Subcutaneous preadipocyte (primary cell): ENCODE results near the gene KRT14. TPM values are rescaled to one million over a fixed set of nuclear protein-coding genes. Genes with fewer than 3 reads are reported as not detected.

Experiments used
- total RNA-seq: library from RNA; depleted of rRNA; stranded (reverse); fragments of >200 nt; gene quantifications from 2 replicates; pipeline ENCODE4 v1.2.3, GENCODE V29; 2012

KRT14 gene
- total RNA-seq = 0.59 TPM in 1 of 2 replicates, not detected in the other

GRCh38 chr17:41586863-41587495 lies at the start of gene KRT14:
KRT14 (minus strand) TSS chr17:41586895; CDS start chr17:41586834, 61 bp downstream.

GRCh38 chr17:41624208-41625101 lies 37.8 kb upstream of the KRT14 start, which contains the start of gene KRT17:
KRT17 (minus strand) TSS chr17:41624575; CDS start chr17:41624509, 66 bp downstream.

GRCh38 chr17:41612376-41613160 lies 25.9 kb upstream of the KRT14 start, which contains the start of gene KRT16:
KRT16 (minus strand) TSS chr17:41612767; CDS start chr17:41612688, 79 bp downstream.

GRCh38 chr17:41571561-41572434 lies 14.9 kb downstream of the KRT14 start, which contains the start of gene KRT9:
KRT9 (minus strand) TSS chr17:41572059; CDS start chr17:41571992, 67 bp downstream.

Other genes with a start within 250 kb of the KRT14 start
- gene KRT33A, start 236.1 kb downstream of the KRT14 start, total RNA-seq = not detected in 2 replicates
- not detected in 2 replicates for gene KRT33B, start 217.1 kb downstream of the KRT14 start, total RNA-seq
- gene KRT34, start 204.6 kb downstream of the KRT14 start, total RNA-seq = 0.37 and 0.59 TPM in 2 replicates
- gene KRT31, start 189.3 kb downstream of the KRT14 start, total RNA-seq = not detected in 2 replicates
- gene KRT37, start 162.3 kb downstream of the KRT14 start, total RNA-seq = not detected in 2 replicates
- gene KRT38, start 145.9 kb downstream of the KRT14 start, total RNA-seq = not detected in 2 replicates
- not detected in 2 replicates for gene KRT32, start 119.5 kb downstream of the KRT14 start, total RNA-seq
- gene KRT35, start 105.7 kb downstream of the KRT14 start, total RNA-seq = not detected in 2 replicates
- not detected in 2 replicates for gene KRT36, start 97.0 kb downstream of the KRT14 start, total RNA-seq
- not detected in 2 replicates for gene KRT13, start 81.3 kb downstream of the KRT14 start, total RNA-seq
- gene KRT15, start 68.0 kb downstream of the KRT14 start, total RNA-seq = 0.78 TPM in 1 of 2 replicates, not detected in the other
- 3.7 and 12.5 TPM in 2 replicates for gene KRT19, start 58.6 kb downstream of the KRT14 start, total RNA-seq
- not detected in 2 replicates for gene KRT9, start 14.8 kb downstream of the KRT14 start, total RNA-seq
- not detected in 2 replicates for gene KRT16, start 25.9 kb upstream of the KRT14 start, total RNA-seq
- 1.2 and 1.8 TPM in 2 replicates for gene KRT17, start 37.7 kb upstream of the KRT14 start, total RNA-seq
- 55.1 and 55.7 TPM in 2 replicates for gene EIF1, start 102.0 kb upstream of the KRT14 start, total RNA-seq
- gene GAST, start 125.4 kb upstream of the KRT14 start, total RNA-seq = not detected in 2 replicates
- gene HAP1, start 147.7 kb upstream of the KRT14 start, total RNA-seq = not detected in 2 replicates
- 0.98 and 3.7 TPM in 2 replicates for gene JUP, start 199.8 kb upstream of the KRT14 start, total RNA-seq
- gene P3H4, start 225.1 kb upstream of the KRT14 start, total RNA-seq = 38.6 and 42.0 TPM in 2 replicates
- 239 and 240 TPM in 2 replicates for gene FKBP10, start 226.1 kb upstream of the KRT14 start, total RNA-seq
- 43.4 and 61.7 TPM in 2 replicates for gene NT5C3B, start 249.3 kb upstream of the KRT14 start, total RNA-seq